CD14-positive monocyte (primary cell): Measurements from ENCODE around the gene LRRC61. TPM values are rescaled to one million over a fixed set of nuclear protein-coding genes. Genes with fewer than 3 reads are reported as not detected.

ENCODE experiments used
- DNase-seq, 3 donors: peaks; one replicate each; pipeline ENCODE4 v3.0.0-alpha.2; 2011 to 2022
- H2AFZ ChIP-seq: 2 replicates; pipeline ENCODE4 v1.6.0; 2012; ENCODE audit warnings: mild to moderate bottlenecking, low read depth, low read length, inconsistent platforms; ENCODE audit not compliant: insufficient read depth, poor library complexity, severe bottlenecking
- H3K27ac ChIP-seq, 2 donors: 1 replicate in 1 of 2; 2 replicates in 1 of 2; pipeline ENCODE4 v1.5.1; 2012 to 2013; ENCODE audit warnings: low read length in 2 of 2, control low read depth in 1 of 2, inconsistent platforms in 1 of 2, low read depth in 1 of 2, mild to moderate bottlenecking in 1 of 2
- H3K27me3 ChIP-seq, 2 donors: one replicate each; pipeline versions ENCODE4 v1.6.0 to v1.6.1; 2011 to 2013; ENCODE audit warnings: low read length in 2 of 2; ENCODE audit not compliant: control insufficient read depth in 2 of 2, insufficient read depth in 2 of 2
- H3K36me3 ChIP-seq, 2 donors: replicated peaks in 1 of 2; 1 replicate in 1 of 2; 2 replicates in 1 of 2; pipeline versions ENCODE4 v1.5.1 to v1.6.1; 2012 to 2013; ENCODE audit warnings: low read length in 2 of 2, control low read depth in 1 of 2, inconsistent platforms in 1 of 2, mild to moderate bottlenecking in 1 of 2; ENCODE audit not compliant: insufficient read depth in 2 of 2, control insufficient read depth in 1 of 2
- H3K4me1 ChIP-seq, 2 donors: 1 replicate in 1 of 2; 2 replicates in 1 of 2; pipeline versions ENCODE4 v1.5.1 to v1.6.1; 2012 to 2013; ENCODE audit warnings: low read length in 2 of 2, control low read depth in 1 of 2, inconsistent platforms in 1 of 2, mild to moderate bottlenecking in 1 of 2, moderate library complexity in 1 of 2; ENCODE audit not compliant: insufficient read depth in 2 of 2, control insufficient read depth in 1 of 2
- H3K4me2 ChIP-seq: replicated peaks from 2 replicates; pipeline ENCODE3; 2012; ENCODE audit warnings: low read length, moderate library complexity, mild to moderate bottlenecking; ENCODE audit not compliant: poor library complexity, severe bottlenecking; ENCODE audit errors: extremely low read depth
- H3K4me3 ChIP-seq, 3 experiments: fragments of 200-600 bp in 1 of 3; sonication (generic) in 1 of 3; replicated peaks in 1 of 3; 1 replicate in 2 of 3; 2 replicates in 1 of 3; pipeline ENCODE4 v1.5.1; 2011 to 2013; ENCODE audit warnings: low read length in 3 of 3, mild to moderate bottlenecking in 3 of 3, control low read depth in 2 of 3, low read depth in 2 of 3, inconsistent platforms in 1 of 3, moderate library complexity in 1 of 3
- H3K79me2 ChIP-seq: 2 replicates; pipeline ENCODE4 v1.6.0; 2012; ENCODE audit warnings: mild to moderate bottlenecking, control low read depth, inconsistent platforms, low read length, moderate library complexity; ENCODE audit not compliant: insufficient read depth
- H3K9ac ChIP-seq: 2 replicates; pipeline ENCODE4 v1.6.0; 2017; ENCODE audit warnings: low read length, mild to moderate bottlenecking; ENCODE audit not compliant: insufficient read depth, poor library complexity, severe bottlenecking
- H3K9me3 ChIP-seq, 2 donors: replicated peaks in 1 of 2; 1 replicate in 1 of 2; 2 replicates in 1 of 2; pipeline versions ENCODE4 v1.5.1 to v1.6.1; 2012 to 2013; ENCODE audit warnings: low read length in 2 of 2, control low read depth in 1 of 2; ENCODE audit not compliant: control insufficient read depth in 1 of 2, insufficient read depth in 1 of 2
- H4K20me1 ChIP-seq: 2 replicates; pipeline ENCODE4 v1.6.0; 2012; ENCODE audit warnings: mild to moderate bottlenecking, low read length, control low read depth, moderate library complexity; ENCODE audit not compliant: insufficient read depth
- H3K27ac Mint-ChIP-seq, 7 donors: one replicate each; pipeline ENCODE4 v1.8.0; 2020; ENCODE audit warnings: mild to moderate bottlenecking in 7 of 7, mixed read lengths in 7 of 7, moderate library complexity in 6 of 7, inconsistent platforms in 2 of 7
- H3K27me3 Mint-ChIP-seq, 3 donors: one replicate each; pipeline ENCODE4 v1.8.0; 2021 to 2022; ENCODE audit warnings: low read depth in 3 of 3, mild to moderate bottlenecking in 3 of 3, mixed read lengths in 3 of 3, moderate library complexity in 3 of 3, inconsistent platforms in 1 of 3
- H3K36me3 Mint-ChIP-seq, 2 donors: one replicate each; pipeline ENCODE4 v1.8.0; 2020; ENCODE audit warnings: mixed read lengths in 2 of 2, inconsistent platforms in 1 of 2, mild to moderate bottlenecking in 1 of 2
- H3K4me1 Mint-ChIP-seq: one replicate; pipeline ENCODE4 v1.8.0; 2020; ENCODE audit warnings: mild to moderate bottlenecking, mixed read lengths
- H3K4me3 Mint-ChIP-seq, 2 donors: one replicate each; pipeline ENCODE4 v1.8.0; 2020; ENCODE audit warnings: mild to moderate bottlenecking in 2 of 2, mixed read lengths in 2 of 2, moderate library complexity in 1 of 2
- H3K9me3 Mint-ChIP-seq, 7 donors: one replicate each; pipeline ENCODE4 v1.8.0; 2020 to 2022; ENCODE audit warnings: mixed read lengths in 7 of 7, mild to moderate bottlenecking in 6 of 7, moderate library complexity in 6 of 7, inconsistent platforms in 2 of 7
- CTCF ChIP-seq: fragments of 200-600 bp; IDR thresholded peaks from one replicate; pipeline ENCODE4 v1.8.0; 2022; ENCODE audit warnings: antibody characterized with exemption, mild to moderate bottlenecking
- WGBS: methylation state at CpG from one replicate; pipeline ENCODE4 v1.1.5; 2013; ENCODE audit warnings: missing lambda C conversion rate; ENCODE audit not compliant: insufficient coverage; 5-methylcytosine and 5-hydroxymethylcytosine counted together
- intact Hi-C, 2 donors: fragments of 100-400 bp; cut with micrococcal nuclease; formaldehyde crosslinking; loops; one replicate each; pipeline versions ENCODE4 v1.15.0 to v1.15.1; 2023
- polyA plus RNA-seq, 3 donors: library from polyadenylated mRNA; depleted of rRNA in 1 of 3; unstranded in 2 of 3; stranded (reverse) in 1 of 3; fragments of 300-500 nt in 2 of 3; fragments of >200 nt in 1 of 3; fragmentation: Illumina TruSeq in 2 of 3; gene quantifications; 1 replicate in 2 of 3; 2 replicates in 1 of 3; pipeline ENCODE4 v1.2.3, GENCODE V29; 2012 to 2021

The LRRC61 gene
- polyA plus RNA-seq, 3 donors = 1.4 to 8.6 (median 5.7) TPM

- H3K9me3 Mint-ChIP-seq = no peaks in the 10 kb centered on the region
- no peak overlapping the region for H3K4me3 Mint-ChIP-seq
- H3K4me2 ChIP-seq = no peak overlapping the region
- 100% methylated on average over 1 of the region's 1 CpG for WGBS
- intact Hi-C loops = no loop called here
- H2AFZ ChIP-seq = no peak overlapping the region
- H3K27ac ChIP-seq = no peak overlapping the region
- H3K27me3 ChIP-seq = no peaks in the 10 kb centered on the region
- H3K27me3 Mint-ChIP-seq = peaks cover 0 to 1% (median 0%) of the 10 kb centered on the region in 3 donors
- H3K36me3 Mint-ChIP-seq = peaks cover 7 to 8% of the 10 kb centered on the region in 2 donors
- no peak for TF ChIP-seq CTCF
- H3K9ac ChIP-seq = no peak overlapping the region
- H3K4me1 ChIP-seq = peaks cover 47 to 53% of the 10 kb centered on the region in 2 donors
- peaks cover 3% of the 10 kb centered on the region for H4K20me1 ChIP-seq
- H3K4me3 ChIP-seq = no peak overlapping the region
- DNase-seq = no peak
- no peaks in the 10 kb centered on the region for H3K9me3 ChIP-seq
- H3K4me1 Mint-ChIP-seq = peaks cover 53% of the 10 kb centered on the region
- H3K27ac Mint-ChIP-seq = no peak overlapping the region
- H3K79me2 ChIP-seq = peaks cover 49% of the 10 kb centered on the region
- no peaks in the 10 kb centered on the region for H3K36me3 ChIP-seq
Observed at GRCh38 chr7:150381785-150382122, 58.6 kb downstream of the LRRC61 start.

- Histone ChIP-seq H3K4me1 (peaks cover 43 to 52% of the 10 kb centered on the region in 2 donors), H3K36me3 (no peaks in the 10 kb centered on the region), H3K4me2 (no peak overlapping the region), H3K27me3 (no peaks in the 10 kb centered on the region), H3K4me3 (no peak overlapping the region), H3K9ac (no peak overlapping the region), H2AFZ (no peak overlapping the region), H4K20me1 (peaks cover 3% of the 10 kb centered on the region), H3K27ac (no peak overlapping the region), H3K79me2 (peaks cover 49% of the 10 kb centered on the region), H3K9me3 (no peaks in the 10 kb centered on the region)
- WGBS = 89% methylated on average over 15 of the region's 20 CpGs
- no peak for DNase-seq
- TF ChIP-seq CTCF = no peak
- H3K4me3 Mint-ChIP-seq = no peak overlapping the region
- peaks cover 0 to 1% (median 0%) of the 10 kb centered on the region in 3 donors for H3K27me3 Mint-ChIP-seq
- no peak overlapping the region for H3K27ac Mint-ChIP-seq
- peaks cover 49% of the 10 kb centered on the region for H3K4me1 Mint-ChIP-seq
- H3K36me3 Mint-ChIP-seq = peaks cover 7 to 8% of the 10 kb centered on the region in 2 donors
- intact Hi-C loops = no loop called here
- peaks cover 0 to 1% (median 0%) of the 10 kb centered on the region in 7 donors for H3K9me3 Mint-ChIP-seq
Observed at GRCh38 chr7:150382123-150382843, 59.1 kb downstream of the LRRC61 start.
